ENCODE data around the gene UPK1B. TPM values are rescaled to one million over a fixed set of nuclear protein-coding genes. Genes with fewer than 3 reads are reported as not detected.
"Not testable (repeated sequence)": the region's sequence is repeated elsewhere in the genome, so short reads cannot be mapped to it uniquely, and the experiment has no call there.

UPK1B gene
- total RNA-seq, 1 donor from 2014 or later, result not detected

DNA sequence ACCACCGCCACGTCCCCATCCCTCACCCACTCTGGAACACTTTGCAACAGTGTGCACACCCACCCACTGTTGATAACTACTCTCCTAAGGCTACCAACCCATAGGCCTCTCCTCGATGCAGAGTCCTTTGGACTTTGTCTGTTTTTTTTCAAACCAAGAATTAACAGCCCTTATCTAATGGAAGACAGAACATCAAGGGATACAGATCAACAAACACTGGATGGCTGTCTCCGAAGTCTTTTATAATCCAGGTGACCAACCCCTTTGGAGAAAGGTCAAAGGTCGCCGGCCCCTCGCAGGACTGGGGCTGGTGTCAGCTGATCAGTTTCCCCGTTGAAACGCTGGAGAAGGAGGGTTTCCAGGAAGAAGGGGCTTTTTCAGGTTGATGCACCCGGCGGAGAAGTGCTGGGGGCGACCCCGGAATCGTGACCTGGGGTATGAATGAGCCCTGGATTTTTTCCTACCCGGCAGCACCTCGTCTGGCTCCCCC is 66.7 kb downstream of the UPK1B start:
- Mint-ChIP-seq H3K4me1 (peaks cover 17% of the 10 kb centered on the region), H3K27me3 (ENCODE audit: insufficient read depth, low read depth) (peaks cover 4% of the 10 kb centered on the region), H3K9me3 (peaks cover 2% of the 10 kb centered on the region), H3K36me3 (peaks cover under 1% of the 10 kb centered on the region), H3K27ac (no peak overlapping the region), H3K4me3 (peak overlapping the region; percentile 83)
- H3K36me3 ChIP-seq, result peaks cover 1% of the 10 kb centered on the region
- peak overlapping the region; percentile 98 for H3K4me2 ChIP-seq
- H3K9ac ChIP-seq, result peak overlapping the region; percentile 60
- no peaks in the 10 kb centered on the region for H4K20me1 ChIP-seq (ENCODE audit: low read depth)
- peak overlapping the region; percentile 73 for H3K4me3 ChIP-seq
- peaks cover 24% of the 10 kb centered on the region for H3F3A ChIP-seq (ENCODE audit: low read depth)
- no peak for TF ChIP-seq EZH2phosphoT487 (IDR thresholded peaks at IDR 0.05)
- TF ChIP-seq, protein P1, sequence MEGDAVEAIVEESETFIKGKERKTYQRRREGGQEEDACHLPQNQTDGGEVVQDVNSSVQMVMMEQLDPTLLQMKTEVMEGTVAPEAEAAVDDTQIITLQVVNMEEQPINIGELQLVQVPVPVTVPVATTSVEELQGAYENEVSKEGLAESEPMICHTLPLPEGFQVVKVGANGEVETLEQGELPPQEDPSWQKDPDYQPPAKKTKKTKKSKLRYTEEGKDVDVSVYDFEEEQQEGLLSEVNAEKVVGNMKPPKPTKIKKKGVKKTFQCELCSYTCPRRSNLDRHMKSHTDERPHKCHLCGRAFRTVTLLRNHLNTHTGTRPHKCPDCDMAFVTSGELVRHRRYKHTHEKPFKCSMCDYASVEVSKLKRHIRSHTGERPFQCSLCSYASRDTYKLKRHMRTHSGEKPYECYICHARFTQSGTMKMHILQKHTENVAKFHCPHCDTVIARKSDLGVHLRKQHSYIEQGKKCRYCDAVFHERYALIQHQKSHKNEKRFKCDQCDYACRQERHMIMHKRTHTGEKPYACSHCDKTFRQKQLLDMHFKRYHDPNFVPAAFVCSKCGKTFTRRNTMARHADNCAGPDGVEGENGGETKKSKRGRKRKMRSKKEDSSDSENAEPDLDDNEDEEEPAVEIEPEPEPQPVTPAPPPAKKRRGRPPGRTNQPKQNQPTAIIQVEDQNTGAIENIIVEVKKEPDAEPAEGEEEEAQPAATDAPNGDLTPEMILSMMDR (IDR thresholded peaks at IDR 0.05), result no peak
- no peak for TF ChIP-seq EZH2 (IDR thresholded peaks at IDR 0.05)
- no peaks in the 10 kb centered on the region for H3K27me3 ChIP-seq
- H3K79me2 ChIP-seq (ENCODE audit: low read depth), result peaks cover 38% of the 10 kb centered on the region
- H3K9me3 ChIP-seq (ENCODE audit: low read depth), result no peaks in the 10 kb centered on the region
- H3K27ac ChIP-seq, result peak overlapping the region; percentile 90
- peak overlapping the region; percentile 74 for H2AFZ ChIP-seq (replicated peaks)
- peak; percentile 73 for DNase-seq (ENCODE audit: low spot score)
- peaks cover 18% of the 10 kb centered on the region for H3K4me1 ChIP-seq

DNA sequence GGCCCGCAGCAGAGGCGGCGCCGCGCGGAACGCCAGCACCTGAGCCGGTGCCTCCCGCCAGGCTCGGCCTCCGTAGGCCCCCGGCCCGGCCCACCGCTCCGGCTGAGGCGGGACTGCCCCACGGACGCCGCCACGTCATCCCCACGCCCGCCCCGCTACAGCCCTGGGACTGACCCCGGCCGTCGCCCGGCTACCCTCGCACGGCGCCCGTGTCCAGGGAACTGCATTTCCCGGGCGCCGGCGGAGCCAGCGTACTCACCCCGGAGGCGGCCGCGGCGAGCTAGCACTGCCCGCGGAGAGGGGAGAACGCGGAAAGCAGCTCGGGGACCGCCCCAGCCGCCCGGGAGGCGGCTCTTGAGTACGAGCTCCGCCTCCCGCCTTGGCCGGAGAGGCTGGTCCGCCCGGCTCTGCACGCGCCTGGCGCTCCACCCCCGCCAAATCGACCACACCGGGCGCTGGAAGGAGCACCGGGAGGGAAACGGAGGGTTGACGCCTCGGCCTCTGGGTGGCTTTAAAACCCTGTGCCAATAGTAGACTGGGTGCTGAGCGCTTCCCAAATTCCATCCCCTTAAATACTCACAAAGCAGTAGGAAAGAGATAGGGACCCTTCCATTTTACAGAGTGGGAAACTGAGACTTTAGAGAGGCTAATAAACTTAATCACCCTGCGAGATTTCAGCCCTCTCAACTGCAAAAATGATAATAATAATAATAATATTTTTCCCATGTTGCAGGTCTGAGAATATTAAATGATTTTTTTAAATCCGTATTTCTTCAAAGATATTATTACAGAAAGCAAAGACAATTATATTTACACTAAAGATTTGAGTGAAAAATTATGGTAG is 67.4 kb downstream of the UPK1B start, which contains the start of gene B4GALT4:
Gene B4GALT4, minus strand, starts transcription at position 288 of the 844 bp plus-strand sequence. CDS start 10,779 bp downstream, outside the sequence.
- Histone ChIP-seq H3K4me3 (peak within 1 kb of the TSS; percentile 73), H3K27me3 (no peaks in the 10 kb centered on the region), H3K79me2 (ENCODE audit: low read depth) (peaks cover 38% of the 10 kb centered on the region), H3K9ac (peak within 1 kb of the TSS; percentile 60), H3K27ac (peak within 1 kb of the TSS; percentile 90), H3F3A (ENCODE audit: low read depth) (peaks cover 24% of the 10 kb centered on the region), H3K36me3 (no peaks in the 10 kb centered on the region), H3K4me1 (peaks cover 18% of the 10 kb centered on the region), H3K9me3 (ENCODE audit: low read depth) (no peaks in the 10 kb centered on the region), H3K4me2 (peak within 1 kb of the TSS; percentile 98), H4K20me1 (ENCODE audit: low read depth) (no peaks in the 10 kb centered on the region), H2AFZ (replicated peaks) (peak within 1 kb of the TSS; percentile 74)
- Mint-ChIP-seq H3K27ac (no peak within 1 kb of the TSS), H3K36me3 (no peaks in the 10 kb centered on the region), H3K9me3 (peaks cover 2% of the 10 kb centered on the region), H3K4me3 (peak within 1 kb of the TSS; percentile 83), H3K27me3 (ENCODE audit: insufficient read depth, low read depth) (peaks cover 4% of the 10 kb centered on the region), H3K4me1 (peaks cover 20% of the 10 kb centered on the region)
- TF ChIP-seq EZH2 (IDR thresholded peaks at IDR 0.05), result no peak
- peak; percentile 97 for DNase-seq (ENCODE audit: low spot score)

DNA sequence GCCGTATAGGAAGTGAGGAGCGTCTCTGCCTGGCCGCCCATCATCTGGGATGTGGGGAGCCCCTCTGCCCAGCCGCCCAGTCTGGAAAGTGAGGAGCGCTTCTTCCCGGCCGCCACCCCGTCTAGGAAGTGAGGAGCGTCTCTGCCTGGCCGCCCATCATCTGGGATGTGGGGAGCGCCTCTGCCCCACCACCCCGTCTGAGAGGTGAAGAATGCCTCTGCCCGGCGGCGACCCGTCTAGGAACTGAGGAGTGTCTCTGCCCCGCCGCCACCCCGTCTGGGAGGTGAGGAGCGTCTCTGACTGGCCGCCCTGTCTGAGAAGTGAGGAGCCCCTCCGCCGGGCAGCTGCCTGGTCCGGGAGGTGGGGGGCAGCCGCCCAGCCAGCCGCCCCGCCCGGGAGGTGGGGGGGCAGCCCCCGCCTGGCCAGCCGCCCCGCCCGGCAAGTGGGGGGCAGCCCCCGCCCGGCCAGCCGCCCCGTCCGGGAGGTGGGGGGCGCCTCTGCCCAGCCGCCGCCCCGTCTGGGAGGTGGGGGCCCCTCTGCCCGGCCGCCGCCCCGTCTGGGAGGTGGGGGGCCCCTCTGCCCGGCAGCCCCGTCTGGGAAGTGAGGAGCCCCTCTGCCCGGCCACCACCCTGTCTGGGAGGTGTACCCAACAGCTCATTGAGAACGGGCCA is 69.1 kb downstream of the UPK1B start:
- H3K9ac ChIP-seq; H3K36me3 Mint-ChIP-seq; H3K27me3 ChIP-seq; H3K9me3 ChIP-seq (ENCODE audit: low read depth); DNase-seq (ENCODE audit: low spot score); H3K27ac ChIP-seq; H3K4me3 Mint-ChIP-seq; H3K4me2 ChIP-seq; H3K27me3 Mint-ChIP-seq (ENCODE audit: insufficient read depth, low read depth); H2AFZ ChIP-seq (replicated peaks); H3K27ac Mint-ChIP-seq; H4K20me1 ChIP-seq (ENCODE audit: low read depth); H3K36me3 ChIP-seq; H3K9me3 Mint-ChIP-seq; H3K4me3 ChIP-seq: not testable (repeated sequence)
- Histone ChIP-seq H3K79me2 (ENCODE audit: low read depth) (peaks cover 28% of the 10 kb centered on the region), H3F3A (ENCODE audit: low read depth) (peaks cover 24% of the 10 kb centered on the region), H3K4me1 (peaks cover 18% of the 10 kb centered on the region)
- peaks cover 22% of the 10 kb centered on the region for H3K4me1 Mint-ChIP-seq

DNA sequence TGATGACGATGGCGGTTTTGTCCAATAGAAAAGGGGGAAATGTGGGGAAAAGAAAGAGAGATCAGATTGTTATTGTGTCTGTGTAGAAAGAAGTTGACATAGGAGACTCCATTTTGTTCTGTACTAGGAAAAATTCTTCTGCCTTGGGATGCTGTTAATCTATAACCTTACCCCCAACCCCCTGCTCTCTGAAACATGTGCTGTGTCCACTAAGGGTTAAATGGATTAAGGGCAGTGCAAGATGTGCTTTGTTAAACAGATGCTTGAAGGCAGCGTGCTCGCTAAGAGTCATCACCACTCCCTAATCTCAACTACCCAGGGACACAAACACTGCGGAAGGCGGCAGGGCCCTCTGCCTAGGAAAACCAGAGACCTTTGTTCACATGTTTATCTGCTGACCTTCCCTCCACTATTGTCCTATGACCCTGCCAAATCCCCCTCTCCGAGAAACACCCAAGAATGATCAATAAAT is 69.7 kb downstream of the UPK1B start:
- not testable (repeated sequence) for H3K4me2 ChIP-seq; H3K4me3 ChIP-seq; H3K36me3 Mint-ChIP-seq; H3K36me3 ChIP-seq; H3K27me3 ChIP-seq; H3K27ac ChIP-seq; H3K27ac Mint-ChIP-seq; H3K4me3 Mint-ChIP-seq; H3K9me3 Mint-ChIP-seq; H3K9ac ChIP-seq; H2AFZ ChIP-seq (replicated peaks); H4K20me1 ChIP-seq (ENCODE audit: low read depth); DNase-seq (ENCODE audit: low spot score); H3K9me3 ChIP-seq (ENCODE audit: low read depth); H3K27me3 Mint-ChIP-seq (ENCODE audit: insufficient read depth, low read depth)
- H3K4me1 Mint-ChIP-seq, result peaks cover 22% of the 10 kb centered on the region
- Histone ChIP-seq H3K79me2 (ENCODE audit: low read depth) (peaks cover 23% of the 10 kb centered on the region), H3K4me1 (peaks cover 18% of the 10 kb centered on the region), H3F3A (ENCODE audit: low read depth) (peaks cover 24% of the 10 kb centered on the region)
